Measurements from ENCODE around the gene SLC20A1. TPM values are rescaled to one million over a fixed set of nuclear protein-coding genes. Genes with fewer than 3 reads are reported as not detected.

The SLC20A1 gene
- total RNA-seq, 3 donors from 2014 or later = 26.1 to 46.8 (median 42.6) TPM

DNA sequence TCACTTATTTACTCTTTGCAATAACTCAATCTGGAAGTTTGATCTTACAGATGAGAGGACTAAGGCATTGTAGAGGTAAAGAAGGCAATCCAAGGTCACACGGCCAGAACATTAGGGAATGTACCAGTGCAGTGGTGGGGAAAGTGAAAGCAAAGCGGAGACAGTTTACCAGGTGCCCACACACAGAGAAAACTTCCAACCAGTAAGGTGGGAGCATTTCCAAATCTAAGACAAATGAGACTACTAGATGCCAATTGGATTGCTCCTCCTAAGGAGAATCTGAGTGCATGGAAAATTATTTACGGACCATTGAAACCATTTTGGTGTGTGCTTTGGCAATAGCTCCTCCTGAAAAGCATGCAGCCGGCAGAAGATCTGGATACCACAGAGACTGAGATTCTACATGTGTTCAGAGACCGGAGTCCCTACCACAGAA is 34.9 kb downstream of the SLC20A1 start:
- intact Hi-C loops (cut with DNase I; ENCODE audit: low total_unique reads) = no loop called here
- DNase-seq (ENCODE audit: low spot score in 2 of 2) = no peak
- H3K4me1 ChIP-seq = no peaks in the 10 kb centered on the region
- H3K9me3 ChIP-seq = no peaks in the 10 kb centered on the region
- H3K27me3 ChIP-seq = no peaks in the 10 kb centered on the region
- peak overlapping the region; percentile 10 to 38 for H3K27ac ChIP-seq
- TF ChIP-seq, protein P1, sequence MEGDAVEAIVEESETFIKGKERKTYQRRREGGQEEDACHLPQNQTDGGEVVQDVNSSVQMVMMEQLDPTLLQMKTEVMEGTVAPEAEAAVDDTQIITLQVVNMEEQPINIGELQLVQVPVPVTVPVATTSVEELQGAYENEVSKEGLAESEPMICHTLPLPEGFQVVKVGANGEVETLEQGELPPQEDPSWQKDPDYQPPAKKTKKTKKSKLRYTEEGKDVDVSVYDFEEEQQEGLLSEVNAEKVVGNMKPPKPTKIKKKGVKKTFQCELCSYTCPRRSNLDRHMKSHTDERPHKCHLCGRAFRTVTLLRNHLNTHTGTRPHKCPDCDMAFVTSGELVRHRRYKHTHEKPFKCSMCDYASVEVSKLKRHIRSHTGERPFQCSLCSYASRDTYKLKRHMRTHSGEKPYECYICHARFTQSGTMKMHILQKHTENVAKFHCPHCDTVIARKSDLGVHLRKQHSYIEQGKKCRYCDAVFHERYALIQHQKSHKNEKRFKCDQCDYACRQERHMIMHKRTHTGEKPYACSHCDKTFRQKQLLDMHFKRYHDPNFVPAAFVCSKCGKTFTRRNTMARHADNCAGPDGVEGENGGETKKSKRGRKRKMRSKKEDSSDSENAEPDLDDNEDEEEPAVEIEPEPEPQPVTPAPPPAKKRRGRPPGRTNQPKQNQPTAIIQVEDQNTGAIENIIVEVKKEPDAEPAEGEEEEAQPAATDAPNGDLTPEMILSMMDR (IDR thresholded peaks at IDR 0.05) = no peak
- TF ChIP-seq POLR2AphosphoS5 (IDR thresholded peaks at IDR 0.05) (no peak), POLR2A (IDR thresholded peaks at IDR 0.05) (no peak)
- peak overlapping the region in 2 of 3 donors; percentile 18 to 41 for H3K4me3 ChIP-seq
- no peaks in the 10 kb centered on the region for H3K36me3 ChIP-seq

DNA sequence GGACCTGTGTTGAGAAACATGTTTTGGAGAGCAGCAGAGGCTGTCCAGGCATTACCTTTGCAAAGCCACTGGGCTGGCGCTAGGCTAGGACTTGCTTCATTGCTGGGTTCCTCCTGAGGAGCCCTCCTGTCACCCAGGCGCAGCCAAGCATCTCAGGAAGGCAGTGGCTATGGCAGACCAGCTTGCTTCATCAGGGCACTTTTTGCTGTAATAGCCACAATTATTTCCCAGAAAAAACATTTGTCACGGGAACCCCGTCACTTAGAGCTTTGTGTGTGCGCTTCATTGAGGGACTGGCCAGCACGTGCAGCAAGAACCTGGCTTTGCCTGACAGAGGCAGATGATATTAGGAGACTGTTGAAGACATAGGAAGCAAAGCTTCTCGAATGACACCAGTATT is 36.4 kb downstream of the SLC20A1 start:
- no peak for DNase-seq (ENCODE audit: low spot score in 2 of 2)
- intact Hi-C loops (cut with DNase I; ENCODE audit: low total_unique reads) = no loop called here
- no peak for TF ChIP-seq POLR2AphosphoS5 (IDR thresholded peaks at IDR 0.05)
- TF ChIP-seq, protein P1 (IDR thresholded peaks at IDR 0.05) = no peak

DNA sequence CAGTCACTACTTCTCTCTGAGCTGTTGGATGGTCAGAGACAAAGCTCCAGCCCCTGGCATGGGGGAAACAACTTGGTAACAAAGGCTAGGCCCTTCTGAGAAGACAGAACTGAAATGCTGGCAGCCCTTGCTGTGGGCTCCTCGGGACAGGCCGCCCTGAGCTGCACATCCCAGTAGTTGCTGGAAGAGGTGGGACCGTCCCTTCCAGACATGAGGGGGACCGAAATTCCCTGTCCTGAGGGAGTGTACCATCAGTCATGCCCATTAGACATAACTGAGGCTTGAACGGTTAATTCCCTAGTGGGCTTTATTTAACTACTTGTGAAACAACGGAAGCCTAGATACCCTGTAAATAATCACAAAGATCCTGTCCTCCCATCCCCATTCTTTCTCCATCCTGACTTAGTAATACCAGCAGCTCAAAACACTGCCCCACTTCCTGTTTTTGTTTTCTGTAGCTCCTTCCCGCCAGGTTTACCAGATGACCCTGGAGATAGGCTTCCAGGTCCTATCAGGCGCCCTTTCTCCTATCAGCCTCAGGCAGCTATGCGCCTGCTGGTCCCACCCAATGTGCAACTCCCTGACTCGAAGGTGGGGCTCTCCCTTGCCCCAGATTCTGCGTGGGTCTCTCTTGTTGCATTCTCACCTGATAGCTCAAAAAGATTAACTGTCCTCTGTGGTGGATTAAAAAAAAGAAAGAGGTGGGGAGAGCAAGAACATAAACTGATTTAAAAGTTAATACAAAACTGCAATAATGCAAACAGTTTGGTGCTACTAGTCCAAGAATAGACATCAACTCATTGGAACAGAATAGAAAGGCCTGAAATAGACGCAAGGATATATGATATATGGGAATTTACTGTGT is 38.0 kb downstream of the SLC20A1 start:
- intact Hi-C loops (cut with DNase I; ENCODE audit: low total_unique reads) = no loop called here
- Histone ChIP-seq H3K4me3 (no peak overlapping the region), H3K27ac (no peak overlapping the region), H3K36me3 (no peaks in the 10 kb centered on the region), H3K4me1 (no peaks in the 10 kb centered on the region), H3K9me3 (no peaks in the 10 kb centered on the region), H3K27me3 (no peaks in the 10 kb centered on the region)
- TF ChIP-seq POLR2AphosphoS5 (IDR thresholded peaks at IDR 0.05) = no peak
- no peak for TF ChIP-seq POLR2A (IDR thresholded peaks at IDR 0.05)
- TF ChIP-seq, protein P1 (IDR thresholded peaks at IDR 0.05) = no peak
- no peak for DNase-seq (ENCODE audit: low spot score in 2 of 2)

More for the DNA sequence above, 36.4 kb downstream of the SLC20A1 start:
- no peak overlapping the region for H3K27ac ChIP-seq
- no peaks in the 10 kb centered on the region for H3K27me3 ChIP-seq
- no peaks in the 10 kb centered on the region for H3K9me3 ChIP-seq
- no peaks in the 10 kb centered on the region for H3K36me3 ChIP-seq
- no peaks in the 10 kb centered on the region for H3K4me1 ChIP-seq
- no peak overlapping the region for H3K4me3 ChIP-seq

DNA sequence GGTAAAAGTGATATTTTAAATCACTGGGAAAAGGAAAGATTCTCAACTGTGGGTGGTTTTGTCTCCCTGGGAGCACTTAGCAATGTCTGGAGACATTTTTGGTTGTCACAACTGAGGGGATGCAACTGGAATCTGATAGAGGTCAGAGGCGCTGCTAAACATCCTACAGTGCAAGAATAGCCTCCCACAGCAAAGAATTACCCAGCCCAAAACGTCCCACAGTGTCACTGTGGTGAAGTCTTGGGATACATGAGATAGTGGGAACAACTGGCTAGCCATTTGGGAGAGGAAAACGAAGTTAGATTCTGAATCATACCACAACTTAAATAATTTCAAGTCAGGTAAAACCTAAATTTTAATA is 38.7 kb downstream of the SLC20A1 start:
- intact Hi-C loops (cut with DNase I; ENCODE audit: low total_unique reads) = no loop called here
- Histone ChIP-seq H3K4me3 (no peak overlapping the region), H3K36me3 (no peaks in the 10 kb centered on the region), H3K9me3 (no peaks in the 10 kb centered on the region), H3K4me1 (no peaks in the 10 kb centered on the region), H3K27me3 (no peaks in the 10 kb centered on the region), H3K27ac (no peak overlapping the region)
- DNase-seq (ENCODE audit: low spot score in 2 of 2) = no peak
- TF ChIP-seq, protein P1 (IDR thresholded peaks at IDR 0.05) = no peak
- TF ChIP-seq POLR2A (IDR thresholded peaks at IDR 0.05) (no peak), POLR2AphosphoS5 (IDR thresholded peaks at IDR 0.05) (no peak)

DNA sequence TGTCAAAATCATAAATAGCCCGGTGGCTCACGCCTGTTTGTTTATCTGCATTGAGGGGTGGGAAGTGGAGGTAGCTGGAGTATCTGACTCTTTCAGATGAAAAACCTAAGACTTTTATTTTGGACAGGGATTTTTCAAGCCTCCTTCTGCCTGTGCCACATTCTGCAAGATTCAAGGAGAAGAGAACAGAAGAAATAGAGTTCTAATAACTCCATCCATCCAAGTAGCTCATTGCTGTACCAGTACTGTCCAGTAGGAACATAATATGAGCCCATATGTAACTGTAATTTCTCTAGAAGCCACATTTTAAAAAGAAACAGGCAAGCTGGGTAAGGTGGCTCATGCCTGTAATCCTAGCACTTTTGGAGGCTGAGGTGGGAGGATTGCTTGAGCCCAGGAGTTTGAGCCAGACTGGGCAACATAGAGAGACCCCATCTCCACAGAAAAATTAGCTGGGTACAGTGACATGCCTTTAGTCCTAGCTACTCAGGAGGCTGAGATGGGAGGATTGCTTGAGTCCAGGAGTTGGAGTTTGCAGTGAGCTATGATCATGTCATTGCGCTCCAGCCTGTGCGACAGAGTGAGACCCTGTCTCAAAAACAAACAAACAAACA is 39.6 kb downstream of the SLC20A1 start:
- DNase-seq (ENCODE audit: low spot score in 2 of 2) = no peak
- intact Hi-C loops (cut with DNase I; ENCODE audit: low total_unique reads) = no loop called here

More for the DNA sequence above, 39.6 kb downstream of the SLC20A1 start:
- Histone ChIP-seq H3K9me3 (no peaks in the 10 kb centered on the region), H3K27ac (no peak overlapping the region), H3K4me1 (no peaks in the 10 kb centered on the region), H3K36me3 (no peaks in the 10 kb centered on the region), H3K27me3 (no peaks in the 10 kb centered on the region), H3K4me3 (no peak overlapping the region)
- TF ChIP-seq POLR2A (IDR thresholded peaks at IDR 0.05) (no peak), POLR2AphosphoS5 (IDR thresholded peaks at IDR 0.05) (no peak)
- TF ChIP-seq, protein P1 (IDR thresholded peaks at IDR 0.05) = no peak
